Cardiac septum (tissue), 1 donor: Measurements from ENCODE around the gene TPRN. TPM values are rescaled to one million over a fixed set of nuclear protein-coding genes. Genes with fewer than 3 reads are reported as not detected.
"Not testable (repeated sequence)": the region's sequence is repeated elsewhere in the genome, so short reads cannot be mapped to it uniquely, and the experiment has no call there.

Experiments
- DNase-seq: peaks from one replicate; pipeline ENCODE4 v3.0.0-alpha.2; 2020; ENCODE audit warnings: low spot score
- intact Hi-C: fragments of 100-400 bp; cut with DNase I; formaldehyde crosslinking; loops from one replicate; pipeline ENCODE4 v1.14.0; 2022
- long read RNA-seq: library from polyadenylated mRNA; unstranded; transcript quantifications from one replicate; pipeline ENCODE4 v2.0.0, GENCODE V29; 2021
- total RNA-seq: library from RNA; stranded (reverse); fragmentation: NEBNext Ultra II Directional; extraction: Animal tissue kit (Norgen Biotek cat#: 25700); gene quantifications from one replicate; pipeline ENCODE4 v1.2.1, GENCODE V29; 2021
- donor health status: DM: no; HTN: no; CAD: no.

The TPRN gene, protein sequence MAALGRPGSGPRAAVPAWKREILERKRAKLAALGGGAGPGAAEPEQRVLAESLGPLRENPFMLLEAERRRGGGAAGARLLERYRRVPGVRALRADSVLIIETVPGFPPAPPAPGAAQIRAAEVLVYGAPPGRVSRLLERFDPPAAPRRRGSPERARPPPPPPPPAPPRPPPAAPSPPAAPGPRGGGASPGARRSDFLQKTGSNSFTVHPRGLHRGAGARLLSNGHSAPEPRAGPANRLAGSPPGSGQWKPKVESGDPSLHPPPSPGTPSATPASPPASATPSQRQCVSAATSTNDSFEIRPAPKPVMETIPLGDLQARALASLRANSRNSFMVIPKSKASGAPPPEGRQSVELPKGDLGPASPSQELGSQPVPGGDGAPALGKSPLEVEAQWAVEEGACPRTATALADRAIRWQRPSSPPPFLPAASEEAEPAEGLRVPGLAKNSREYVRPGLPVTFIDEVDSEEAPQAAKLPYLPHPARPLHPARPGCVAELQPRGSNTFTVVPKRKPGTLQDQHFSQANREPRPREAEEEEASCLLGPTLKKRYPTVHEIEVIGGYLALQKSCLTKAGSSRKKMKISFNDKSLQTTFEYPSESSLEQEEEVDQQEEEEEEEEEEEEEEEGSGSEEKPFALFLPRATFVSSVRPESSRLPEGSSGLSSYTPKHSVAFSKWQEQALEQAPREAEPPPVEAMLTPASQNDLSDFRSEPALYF
- total RNA-seq = 13.5 TPM
- long read RNA-seq, transcript TPRN-202 (4 exons, 2,661 nt) = major isoform, 15 of 30 reads
- long read RNA-seq, partial matches to known transcripts = 1 of 30 reads
- long read RNA-seq, other reads (novel, unspliced or antisense) = 13 of 30 reads

DNA sequence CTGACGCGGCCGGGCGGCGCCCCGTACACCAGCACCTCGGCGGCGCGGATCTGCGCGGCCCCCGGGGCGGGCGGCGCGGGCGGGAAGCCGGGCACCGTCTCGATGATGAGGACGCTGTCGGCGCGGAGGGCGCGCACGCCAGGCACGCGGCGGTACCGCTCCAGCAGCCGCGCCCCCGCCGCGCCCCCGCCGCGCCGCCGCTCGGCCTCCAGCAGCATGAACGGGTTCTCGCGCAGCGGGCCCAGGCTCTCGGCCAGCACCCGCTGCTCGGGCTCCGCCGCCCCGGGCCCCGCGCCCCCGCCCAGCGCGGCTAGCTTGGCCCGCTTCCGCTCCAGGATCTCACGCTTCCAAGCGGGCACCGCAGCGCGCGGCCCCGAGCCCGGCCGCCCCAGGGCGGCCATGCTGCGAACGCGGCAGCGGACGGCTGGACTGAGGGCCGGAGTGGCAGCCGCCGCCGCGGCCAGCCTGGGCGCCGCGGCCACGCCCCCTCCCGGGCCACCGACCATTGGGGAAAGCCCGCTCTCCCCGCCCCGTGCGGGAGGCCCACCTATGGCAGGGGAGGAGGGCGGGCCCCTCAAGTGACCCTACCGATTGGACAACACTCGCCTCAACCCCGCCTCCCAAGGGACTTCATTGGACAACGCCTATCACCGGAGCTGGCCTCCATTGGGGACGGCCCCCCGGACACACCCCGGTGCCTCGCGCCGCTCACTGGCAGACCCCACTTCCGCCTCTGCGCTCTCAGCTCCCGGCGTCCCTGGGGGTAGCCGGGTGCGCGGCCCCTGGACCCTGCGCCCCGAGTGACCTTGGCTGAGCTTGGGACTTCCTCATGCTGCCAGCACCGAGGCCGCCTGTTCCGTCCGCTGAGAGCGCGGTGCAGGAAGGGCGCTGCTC lies at the start of gene TPRN:
Gene TPRN, minus strand, starts transcription at position 431 of the 894 bp plus-strand sequence. Its CDS starts 30 bp downstream, at position 401.
- DNase-seq = peak; percentile 99
- intact Hi-C loops = loop anchor here (2.0 kb wide), 1 partner anchor 22 kb away; the partner anchor contains the start of gene RNF208

DNA sequence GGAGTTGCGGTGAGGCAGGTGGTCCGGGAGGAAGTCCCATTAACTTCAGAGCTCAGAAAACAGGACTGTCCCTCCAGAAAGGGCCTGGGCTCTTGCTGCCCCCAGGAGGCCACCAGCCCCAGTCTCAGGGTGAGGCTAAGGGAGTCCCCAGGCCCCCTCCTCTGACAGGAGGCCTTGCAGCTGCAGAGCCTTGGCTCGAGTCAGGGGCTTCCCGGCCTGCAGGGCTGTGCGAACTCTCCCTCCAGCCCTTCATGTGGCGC lies 47.3 kb upstream of the TPRN start:
- intact Hi-C loops = no loop called here
- DNase-seq = no peak

DNA sequence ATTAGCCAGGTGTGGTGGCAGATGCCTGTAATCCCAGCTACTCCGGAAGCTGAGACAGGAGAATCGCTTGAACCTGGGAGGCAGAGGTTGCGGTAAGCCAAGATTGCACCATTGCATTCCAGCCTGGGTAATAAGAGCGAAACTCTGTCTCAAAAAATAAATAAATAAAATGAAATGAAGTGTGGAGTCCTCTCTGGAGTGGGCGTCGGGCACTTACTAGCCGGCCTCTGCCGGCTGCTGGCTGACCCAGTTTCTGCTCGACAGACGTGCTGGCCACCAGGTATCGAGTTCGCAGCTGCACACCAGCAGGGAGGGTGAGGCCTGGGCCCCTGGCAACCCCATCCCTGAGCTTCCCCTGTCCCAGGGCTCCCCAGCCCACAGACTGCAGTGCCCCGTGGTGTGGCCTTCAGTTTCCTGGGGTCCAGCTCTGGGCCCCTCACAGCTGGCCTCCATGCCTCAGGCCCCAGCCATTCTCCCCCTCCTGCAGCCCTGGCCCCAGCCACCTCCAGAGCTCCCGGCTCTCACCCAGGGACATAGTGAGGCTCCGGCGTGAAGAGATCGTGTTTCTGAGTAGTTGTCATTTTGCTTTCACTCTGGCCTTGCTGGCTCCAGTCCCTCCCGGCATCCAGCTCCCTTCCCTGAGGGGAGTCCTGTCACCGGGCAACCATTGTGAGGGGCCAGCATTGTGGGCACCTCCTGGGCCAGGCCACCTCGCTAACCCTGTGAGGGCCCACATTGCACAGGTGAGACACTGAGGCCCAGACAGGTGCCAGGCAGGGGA lies 46.8 kb upstream of the TPRN start:
- intact Hi-C loops = no loop called here
- no peak for DNase-seq

DNA sequence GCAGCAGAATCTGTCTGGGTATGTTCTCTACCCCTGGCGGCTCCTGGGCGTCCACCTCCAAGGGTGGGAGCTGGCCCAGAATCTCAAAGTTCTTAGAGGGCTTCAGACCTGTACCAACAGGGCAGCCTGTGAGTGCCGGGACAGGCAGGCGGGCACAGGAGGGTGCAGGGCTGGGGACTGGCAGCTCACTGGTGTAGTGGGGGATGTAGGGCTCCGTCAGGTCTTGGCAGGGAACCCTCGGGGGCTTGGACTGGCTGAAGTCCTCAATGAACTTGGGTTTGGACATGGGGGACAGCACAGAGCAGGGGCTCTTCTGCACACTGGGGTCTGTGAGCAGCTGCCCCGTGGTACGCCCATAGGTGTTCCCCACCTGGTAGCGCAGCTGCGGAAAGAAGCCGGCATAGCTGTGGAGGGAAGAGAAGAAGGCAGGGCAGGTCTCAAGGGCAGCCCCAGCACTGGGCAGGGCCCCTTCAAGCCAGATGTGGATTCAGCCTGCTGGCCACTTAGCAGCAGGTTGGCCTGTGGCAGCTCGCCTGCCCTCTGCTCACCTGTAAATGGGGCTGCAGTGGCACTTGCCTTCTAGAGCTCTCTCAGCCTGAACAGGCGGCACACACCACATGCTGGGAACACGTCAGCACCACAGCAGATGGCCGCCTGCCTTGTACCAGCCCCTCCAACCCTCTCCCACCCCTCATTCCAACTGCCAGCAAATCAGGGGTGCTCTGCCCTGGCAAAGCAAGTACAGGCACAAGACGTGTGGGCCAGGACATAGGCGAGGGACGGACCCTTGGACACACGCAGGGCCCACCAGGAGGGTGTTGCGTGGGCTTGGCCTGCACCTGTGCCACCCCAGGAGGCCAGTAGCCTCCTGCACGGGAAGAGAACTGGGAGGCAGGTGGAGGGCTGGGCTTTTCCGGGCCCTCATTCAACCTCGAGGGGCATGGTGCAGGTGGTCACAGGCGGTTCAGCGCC lies 45.2 kb upstream of the TPRN start:
- DNase-seq = no peak
- intact Hi-C loops = no loop called here

DNA sequence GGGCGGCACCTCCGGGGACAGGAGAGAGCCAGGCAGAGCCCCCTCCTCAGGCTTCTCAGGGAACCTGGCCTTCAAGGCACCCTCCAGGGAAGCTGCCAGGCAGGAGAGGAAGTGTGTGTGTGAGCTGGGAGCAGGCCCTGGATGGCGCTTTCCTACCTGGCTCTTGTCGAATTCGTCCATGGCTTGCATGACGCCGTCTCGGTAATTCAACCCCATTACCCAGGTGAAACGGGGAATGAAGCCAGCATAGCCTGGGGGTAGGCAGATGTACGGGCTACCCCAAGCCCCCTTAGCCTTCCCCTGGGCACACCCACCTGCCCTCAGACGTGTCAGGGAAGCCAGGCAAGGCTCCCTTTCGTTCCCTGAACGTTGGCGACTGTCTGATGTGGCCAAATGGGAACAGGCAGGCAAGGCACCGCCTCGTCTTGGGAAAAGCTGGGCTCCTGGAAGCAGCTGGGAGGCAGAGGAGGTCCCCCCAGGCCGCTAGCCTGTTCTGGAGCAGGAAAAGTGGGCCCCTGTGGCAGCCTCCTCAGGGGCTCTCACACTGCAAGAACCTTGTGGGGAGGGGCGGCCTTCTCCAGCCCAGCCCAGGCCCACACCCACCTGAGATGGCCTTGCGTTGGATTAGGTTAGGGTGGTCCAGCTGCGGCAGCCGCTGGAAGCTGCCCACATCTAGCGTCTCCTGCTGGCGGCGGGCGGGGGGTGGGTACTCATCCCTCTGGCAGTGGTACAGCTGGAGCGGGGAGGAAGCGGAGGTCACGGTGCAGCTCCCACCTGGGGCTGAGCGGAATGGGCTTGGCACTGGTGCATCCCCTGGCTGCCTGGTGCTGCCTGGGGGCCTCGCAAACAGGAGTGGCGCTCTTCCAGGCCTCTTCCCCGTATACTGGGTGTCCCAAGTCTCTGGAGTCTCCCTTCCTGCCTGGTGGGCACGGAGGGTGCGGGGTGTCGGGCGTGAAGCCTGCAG lies 44.2 kb upstream of the TPRN start:
- no peak for DNase-seq
- intact Hi-C loops = no loop called here

DNA sequence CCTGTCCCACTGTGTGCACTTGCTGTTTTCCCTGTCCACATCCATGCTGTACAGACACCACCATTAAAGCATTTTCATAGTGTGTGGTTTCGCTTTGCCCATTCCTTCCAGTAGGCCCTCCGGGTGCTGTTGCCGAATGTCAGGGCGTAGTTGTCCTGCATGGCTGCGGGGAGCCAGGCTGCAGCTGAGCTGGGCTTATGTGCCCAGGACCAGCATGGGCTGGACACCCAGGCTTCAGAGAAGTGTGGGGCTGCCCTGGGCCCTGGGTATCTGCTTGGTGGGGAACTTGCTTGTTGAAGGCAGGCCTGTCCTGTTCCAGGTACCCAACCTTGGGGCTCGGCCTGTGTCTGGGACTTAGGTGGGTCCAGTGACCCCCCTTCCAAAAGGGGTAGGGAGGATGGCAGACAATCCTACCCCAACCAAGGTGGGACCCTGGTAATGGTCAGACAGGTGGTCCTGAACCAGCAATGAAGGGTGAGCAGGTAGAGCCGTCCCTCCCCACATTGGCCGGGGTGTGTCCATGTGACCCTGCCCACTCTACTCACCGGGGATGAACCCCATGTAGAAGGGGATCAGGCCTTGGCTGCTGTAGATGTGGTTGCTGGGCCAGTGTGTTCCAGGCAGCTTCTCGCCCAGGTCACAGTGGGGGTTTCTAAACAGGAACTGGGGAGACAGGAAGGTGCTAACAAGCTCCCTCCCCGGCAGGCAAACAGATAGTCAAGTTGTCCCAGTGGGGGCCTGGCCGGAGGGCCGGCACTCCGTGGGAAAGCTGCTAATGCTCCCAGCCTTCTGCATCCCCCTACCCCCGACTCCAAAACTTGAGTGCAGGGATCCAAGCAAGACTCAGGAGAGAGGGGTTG lies 43.3 kb upstream of the TPRN start:
- DNase-seq = no peak
- intact Hi-C loops = no loop called here

DNA sequence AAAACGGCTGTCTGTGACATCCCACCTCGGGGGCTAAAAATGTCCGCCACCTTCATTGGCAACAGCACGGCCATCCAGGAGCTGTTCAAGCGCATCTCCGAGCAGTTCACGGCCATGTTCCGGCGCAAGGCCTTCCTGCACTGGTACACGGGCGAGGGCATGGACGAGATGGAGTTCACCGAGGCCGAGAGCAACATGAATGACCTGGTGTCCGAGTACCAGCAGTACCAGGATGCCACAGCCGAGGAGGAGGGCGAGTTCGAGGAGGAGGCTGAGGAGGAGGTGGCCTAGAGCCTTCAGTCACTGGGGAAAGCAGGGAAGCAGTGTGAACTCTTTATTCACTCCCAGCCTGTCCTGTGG lies 42.7 kb upstream of the TPRN start:
- DNase-seq, intact Hi-C loops: not testable (repeated sequence)

DNA sequence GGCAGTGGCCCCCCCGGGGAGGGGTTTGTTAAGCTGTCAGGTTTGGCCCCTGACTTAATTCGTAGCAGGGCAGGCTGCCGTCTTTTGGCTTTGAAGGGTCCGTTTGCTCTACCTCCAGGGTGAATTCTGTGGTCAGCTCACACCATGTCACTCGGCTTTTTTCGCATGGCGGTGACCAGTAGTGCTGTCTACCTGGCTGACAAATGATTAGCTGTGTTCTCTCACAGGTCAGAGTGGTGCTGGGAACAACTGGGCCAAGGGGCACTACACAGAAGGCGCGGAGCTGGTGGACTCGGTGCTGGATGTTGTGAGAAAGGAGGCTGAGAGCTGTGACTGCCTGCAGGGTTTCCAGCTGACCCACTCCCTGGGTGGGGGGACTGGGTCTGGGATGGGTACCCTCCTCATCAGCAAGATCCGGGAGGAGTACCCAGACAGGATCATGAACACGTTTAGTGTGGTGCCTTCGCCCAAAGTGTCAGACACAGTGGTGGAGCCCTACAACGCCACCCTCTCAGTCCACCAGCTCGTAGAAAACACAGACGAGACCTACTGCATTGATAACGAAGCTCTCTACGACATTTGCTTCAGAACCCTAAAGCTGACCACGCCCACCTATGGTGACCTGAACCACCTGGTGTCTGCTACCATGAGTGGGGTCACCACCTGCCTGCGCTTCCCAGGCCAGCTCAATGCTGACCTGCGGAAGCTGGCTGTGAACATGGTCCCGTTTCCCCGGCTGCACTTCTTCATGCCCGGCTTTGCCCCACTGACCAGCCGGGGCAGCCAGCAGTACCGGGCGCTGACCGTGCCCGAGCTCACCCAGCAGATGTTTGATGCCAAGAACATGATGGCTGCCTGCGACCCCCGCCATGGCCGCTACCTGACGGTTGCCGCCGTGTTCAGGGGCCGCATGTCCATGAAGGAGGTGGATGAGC lies 42.0 kb upstream of the TPRN start:
- intact Hi-C loops = no loop called here

DNA sequence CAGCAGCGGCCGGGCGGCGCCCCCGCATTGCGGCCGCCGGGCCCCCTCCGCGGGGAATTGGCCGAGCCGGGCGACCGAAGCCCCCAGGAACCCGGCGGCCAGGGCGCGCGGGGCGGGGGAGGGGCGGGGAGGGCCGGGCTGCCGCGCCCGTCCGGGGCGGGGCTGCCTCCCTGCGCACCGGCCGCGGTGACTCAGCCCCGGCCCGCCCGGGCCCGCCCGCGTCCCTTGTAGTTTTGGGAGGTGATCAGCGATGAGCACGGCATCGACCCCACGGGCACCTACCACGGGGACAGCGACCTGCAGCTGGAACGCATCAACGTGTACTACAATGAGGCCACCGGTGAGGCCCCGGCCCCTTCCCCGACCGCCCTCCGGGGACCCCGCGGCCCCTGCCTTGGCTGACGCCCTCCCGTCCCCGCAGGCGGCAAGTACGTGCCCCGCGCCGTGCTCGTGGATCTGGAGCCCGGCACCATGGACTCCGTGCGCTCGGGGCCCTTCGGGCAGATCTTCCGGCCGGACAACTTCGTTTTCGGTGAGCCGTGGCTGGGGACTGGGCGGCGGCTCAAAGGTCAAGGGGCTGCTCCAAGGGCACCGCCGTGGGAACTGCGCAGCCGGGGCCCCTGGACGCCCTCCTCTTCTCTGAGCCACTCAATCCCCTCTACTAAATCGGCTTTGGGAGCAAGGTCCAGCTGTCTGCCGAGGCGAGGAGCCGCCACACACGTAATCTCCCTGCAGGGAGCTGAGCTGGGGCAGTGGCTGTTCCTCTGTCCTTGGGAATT lies 41.1 kb upstream of the TPRN start:
- intact Hi-C loops = loop anchor here (2.0 kb wide), 1 partner anchor 13 kb away; the partner anchor contains the start of gene NELFB
- DNase-seq = peak; percentile 87

More for the DNA sequence above, 42.0 kb upstream of the TPRN start:
- DNase-seq = no peak

DNA sequence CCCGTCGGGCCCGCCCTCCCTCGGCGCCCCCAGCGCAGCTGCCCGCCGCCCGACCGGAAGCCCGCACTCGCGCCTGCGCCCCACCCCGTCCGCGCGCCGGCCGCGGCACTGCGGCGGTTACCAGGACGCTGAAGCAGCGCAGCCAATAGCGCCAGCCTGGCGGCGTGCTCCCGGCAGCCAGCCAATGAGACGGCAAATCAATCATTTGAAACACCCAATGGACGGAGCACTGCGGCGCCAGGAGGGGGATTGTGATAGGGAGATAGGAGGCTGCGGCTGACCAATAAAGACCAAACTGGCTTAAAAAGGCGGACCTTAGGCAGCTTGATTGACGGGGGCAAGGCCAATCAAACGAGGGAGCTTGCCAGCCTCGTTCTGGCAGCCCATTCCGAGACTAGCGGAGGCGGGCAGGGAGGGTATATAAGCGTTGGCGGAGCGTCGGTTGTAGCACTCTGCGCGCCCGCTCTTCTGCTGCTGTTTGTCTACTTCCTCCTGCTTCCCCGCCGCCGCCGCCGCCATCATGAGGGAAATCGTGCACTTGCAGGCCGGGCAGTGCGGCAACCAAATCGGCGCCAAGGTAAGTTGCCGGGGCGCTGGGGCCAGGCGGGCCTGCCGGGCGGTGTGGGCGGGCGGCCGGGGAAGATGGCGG lies 40.4 kb upstream of the TPRN start, which contains the start of gene TUBB4B:
Gene TUBB4B, plus strand, starts transcription at position 447 of the 649 bp plus-strand sequence. Its CDS starts 74 bp downstream, at position 521.
- intact Hi-C loops = loop anchor here (1.0 to 2.0 kb wide), 2 partner anchors 14 to 167 kb away; partner anchors contain the start of gene NELFB
- peak; percentile 99 for DNase-seq

DNA sequence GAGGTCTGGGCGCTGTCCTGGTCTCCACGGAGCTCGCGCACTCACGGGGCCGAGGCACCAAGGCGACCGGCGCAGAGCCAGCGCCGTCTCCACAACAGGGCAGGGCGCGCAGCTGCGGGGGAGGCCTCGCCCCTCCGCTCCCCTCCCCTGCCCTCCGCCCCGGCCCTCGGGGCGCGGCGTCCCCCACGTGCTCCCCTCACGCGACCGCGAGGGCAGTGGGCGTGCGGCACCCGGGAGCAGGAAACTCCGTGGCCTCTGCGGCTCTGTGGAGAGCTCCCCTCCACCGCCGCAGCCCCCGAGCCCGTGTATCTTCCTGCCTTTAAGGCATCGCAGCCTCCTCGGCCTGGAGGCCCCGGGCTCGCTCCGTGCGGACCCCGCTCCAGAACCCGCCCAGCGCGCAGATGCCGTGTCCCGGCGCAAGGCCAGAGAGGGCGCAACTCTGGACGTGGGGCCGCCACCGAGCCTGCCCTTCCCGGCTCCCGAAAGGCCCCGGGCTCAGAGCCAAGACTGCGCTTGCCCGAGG lies 39.8 kb upstream of the TPRN start:
- peak; percentile 87 for DNase-seq
- intact Hi-C loops = loop anchor here (1.0 to 2.0 kb wide), 2 partner anchors 14 to 168 kb away; partner anchors contain the start of gene NELFB

DNA sequence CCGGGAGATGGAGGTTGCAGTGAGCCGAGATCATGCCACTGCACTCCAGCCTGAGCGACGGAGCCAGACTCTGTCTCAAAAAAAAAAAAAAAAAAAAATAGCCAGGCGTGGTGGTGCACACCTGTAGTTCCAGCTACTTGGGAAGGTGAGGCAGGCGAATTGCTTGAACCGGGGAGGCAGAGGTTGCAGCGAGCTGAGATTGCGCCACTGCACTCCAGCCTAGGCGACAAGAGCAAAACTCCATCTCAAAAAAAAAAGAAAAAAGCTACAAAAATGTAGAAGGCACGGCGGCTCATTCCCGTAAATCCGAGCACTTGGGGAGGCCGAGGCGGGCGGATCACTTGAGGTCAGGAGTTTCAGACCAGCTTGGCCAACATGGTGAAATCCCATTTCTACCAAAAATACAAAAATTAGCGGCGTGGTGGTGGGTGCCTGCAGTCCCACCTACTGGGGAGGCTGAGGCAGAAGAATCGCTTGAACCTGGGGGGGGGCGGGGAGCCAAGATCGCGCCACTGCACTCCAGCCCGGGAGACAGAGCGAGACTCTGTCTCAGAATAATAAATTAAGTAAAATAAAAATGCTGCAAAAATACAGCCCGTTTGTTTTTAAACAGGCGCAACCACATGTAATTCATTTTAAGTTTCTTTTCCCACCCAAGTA lies 39.1 kb upstream of the TPRN start:
- DNase-seq = not testable (repeated sequence)
- intact Hi-C loops = loop anchor here (1.0 to 2.0 kb wide), 3 partner anchors 15 to 169 kb away; partner anchors contain the start of genes CYSRT1 and NELFB
